A549 (cell line): ENCODE results near the gene ZNF507. TPM values are rescaled to one million over a fixed set of nuclear protein-coding genes. Genes with fewer than 3 reads are reported as not detected.
A peak's percentile ranks its signal among the peaks of the same experiment; 100 is the strongest.

Experiments
- ATAC-seq, 2 experiments: fragments of 200-7000 bp in 1 of 2; fragments of >200 bp in 1 of 2; cut with Nextera tagmentation in 1 of 2; cut with Tn5 transposase in 1 of 2; 3 replicates each; pipeline versions ENCODE4 v1.8.0 to v1.9.1; 2018 to 2020; ENCODE audit warnings: mild to moderate bottlenecking in 1 of 2, moderate library complexity in 1 of 2
- CTCF ChIA-PET: fragments of 300-600 bp; sonication (Branson Sonifier 250); formaldehyde crosslinking; extraction: SDS; loops from one replicate; lab custom pipeline; 2021; ENCODE audit warnings: antibody characterized with exemption, inconsistent platforms; lab: Yijun Ruan, JAX
- POLR2A ChIA-PET: fragments of 350-600 bp; formaldehyde crosslinking; extraction: SDS; loops from one replicate; lab custom pipeline; 2021; ENCODE audit warnings: antibody characterized with exemption, inconsistent platforms; lab: Yijun Ruan, JAX
- DNase-seq, 2 experiments: peaks; one replicate each; pipeline versions ENCODE4 v3.0.0 to v3.0.0-alpha.2; 2011 to 2016; ENCODE audit warnings: low read depth in 1 of 2, low spot score in 1 of 2
- FAIRE-seq: peaks from 2 replicates; lab custom pipeline; 2011; peaks lifted over from hg19 to GRCh38; lab: Jason Lieb, UNC
- H3K27ac ChIP-seq, 2 experiments: fragments of >200 bp; sonication (Bioruptor Twin); formaldehyde crosslinking; 3 replicates each; pipeline ENCODE4 v1.5.1; 2016 to 2017
- H3K4me1 ChIP-seq: fragments of >200 bp; sonication (Bioruptor Twin); formaldehyde crosslinking; 3 replicates; pipeline ENCODE4 v1.6.1; 2016
- H3K4me2 ChIP-seq: fragments of >200 bp; sonication (Bioruptor Twin); formaldehyde crosslinking; 3 replicates; pipeline ENCODE4 v1.6.1; 2016
- H3K4me3 ChIP-seq: fragments of >200 bp; sonication (Bioruptor Twin); formaldehyde crosslinking; 3 replicates; pipeline ENCODE4 v1.5.1; 2016
- H3K9me3 ChIP-seq: fragments of >200 bp; sonication (Bioruptor Twin); formaldehyde crosslinking; 3 replicates; pipeline ENCODE4 v1.6.1; 2016
- CEBPB ChIP-seq, 2 experiments: fragments of >200 bp in 1 of 2; sonication (Bioruptor Twin) in 1 of 2; formaldehyde crosslinking in 1 of 2; IDR thresholded peaks; 2 replicates each; pipeline ENCODE4 v1.6.1; 2012 to 2016
- GATA3 ChIP-seq: IDR thresholded peaks from 2 replicates; pipeline ENCODE4 v1.6.1; 2012; ENCODE audit warnings: borderline replicate concordance
- HES2 ChIP-seq: fragments of >200 bp; sonication (Bioruptor Twin); formaldehyde crosslinking; IDR thresholded peaks from 2 replicates; pipeline ENCODE4 v1.6.1; 2016
- NFE2L2 ChIP-seq: fragments of 150-350 bp; conservative IDR thresholded peaks from 2 replicates; pipeline ENCODE4 v1.6.1; 2014; ENCODE audit warnings: low read length
- NPAS2 ChIP-seq: fragments of 250-450 bp; sonication (Bioruptor Pico); IDR thresholded peaks from 2 replicates; pipeline ENCODE4 v1.8.0; 2022; ENCODE audit warnings: mild to moderate bottlenecking, moderate library complexity, borderline replicate concordance
- RAD21 ChIP-seq, 2 experiments: fragments of >200 bp in 1 of 2; sonication (Bioruptor Twin) in 1 of 2; formaldehyde crosslinking in 1 of 2; IDR thresholded peaks in 1 of 2; conservative IDR thresholded peaks in 1 of 2; 2 replicates in 1 of 2; 3 replicates in 1 of 2; pipeline ENCODE4 v1.6.1; 2012 to 2018; ENCODE audit warnings: inconsistent platforms in 1 of 2
- SMC3 ChIP-seq: fragments of >200 bp; sonication (Bioruptor Twin); formaldehyde crosslinking; IDR thresholded peaks from 3 replicates; pipeline ENCODE4 v1.6.1; 2018; ENCODE audit warnings: inconsistent platforms
- USF2 ChIP-seq: fragments of 450-650 bp; IDR thresholded peaks from 2 replicates; pipeline ENCODE4 v1.6.1; 2014; ENCODE audit warnings: antibody characterized with exemption
- ZC3H11A ChIP-seq: fragments of 450-650 bp; IDR thresholded peaks from 2 replicates; pipeline ENCODE4 v1.6.1; 2014; ENCODE audit warnings: antibody characterized with exemption, mild to moderate bottlenecking
- ZFP36 ChIP-seq: fragments of 450-650 bp; IDR thresholded peaks from 2 replicates; pipeline ENCODE4 v1.6.1; 2014; ENCODE audit warnings: borderline replicate concordance; ENCODE audit not compliant: partially characterized antibody
- WGBS: methylation state at CpG from one replicate; pipeline ENCODE4 v1.1.6; 2017; ENCODE audit errors: missing lambda C conversion rate; 5-methylcytosine and 5-hydroxymethylcytosine counted together
- polyA plus RNA-seq, 4 experiments: library from polyadenylated mRNA; depleted of rRNA in 3 of 4; stranded (reverse); fragments of >200 nt; fragmentation: RNase III in 1 of 4; extraction: RNeasy Plus Mini Kit Qiagen cat#74134 plus additional on column Dnase treatment in 1 of 4; gene quantifications; 2 replicates in 3 of 4; 3 replicates in 1 of 4; pipeline ENCODE4 v1.2.3, GENCODE V29; 2011 to 2017
- TF ChIP-seq, protein P1 (sequence below): fragments of >200 bp; sonication (Bioruptor Twin); formaldehyde crosslinking; IDR thresholded peaks from 3 replicates; pipeline ENCODE4 v1.5.1; 2016

The ZNF507 gene
- polyA plus RNA-seq, 2 of the 4 experiments (the other 2 are of a cell fraction): 14.6 to 49.8 TPM

GRCh38 chr19:32333227-32333626 lies 12.2 kb upstream of the ZNF507 start:
- ChIA-PET POLR2A (interaction anchor here (0.6 kb wide), 1 partner anchor 732 kb away, joined by 4 read pairs; no protein-coding TSS in a partner anchor), CTCF (interaction anchor here (1.2 to 10.3 kb wide), 4 partner anchors 10 to 240 kb away, joined by 6 to 182 read pairs (median 43); partner anchors contain the start of gene ZNF507)
- FAIRE-seq: no peak
- Histone ChIP-seq H3K4me3 (no peak overlapping the region), H3K9me3 (no peaks in the 10 kb centered on the region), H3K27ac (no peak overlapping the region), H3K4me2 (no peak overlapping the region), H3K4me1 (peaks cover 4% of the 10 kb centered on the region; the same call in 1 of the 3 replicates)
- no peak for DNase-seq
- 63% methylated on average over 5 of the region's 5 CpGs for WGBS
- no peak for ATAC-seq
- TF ChIP-seq NPAS2 (CRISPR knock-in tag) (no peak), USF2 (0 out of 2 replicates have a peak, but pooled peaks have one; percentile 27)

- DNase-seq: peak in 1 of 2 experiments; percentile 58
- ChIA-PET CTCF (interaction anchor here (0.5 to 10.9 kb wide), 20 partner anchors 8 to 1667 kb away, joined by 3 to 182 read pairs (median 8); partner anchors contain the start of genes PDCD5 and ZNF507), POLR2A (interaction anchor here (1.3 to 1.9 kb wide), 2 partner anchors 10 to 233 kb away, joined by 4 to 13 read pairs; partner anchors contain the start of gene ZNF507)
- no peak for TF ChIP-seq GATA3
- TF ChIP-seq SMC3: peak; percentile 32; the same call in 1 of the 3 replicates
- TF ChIP-seq, protein P1, sequence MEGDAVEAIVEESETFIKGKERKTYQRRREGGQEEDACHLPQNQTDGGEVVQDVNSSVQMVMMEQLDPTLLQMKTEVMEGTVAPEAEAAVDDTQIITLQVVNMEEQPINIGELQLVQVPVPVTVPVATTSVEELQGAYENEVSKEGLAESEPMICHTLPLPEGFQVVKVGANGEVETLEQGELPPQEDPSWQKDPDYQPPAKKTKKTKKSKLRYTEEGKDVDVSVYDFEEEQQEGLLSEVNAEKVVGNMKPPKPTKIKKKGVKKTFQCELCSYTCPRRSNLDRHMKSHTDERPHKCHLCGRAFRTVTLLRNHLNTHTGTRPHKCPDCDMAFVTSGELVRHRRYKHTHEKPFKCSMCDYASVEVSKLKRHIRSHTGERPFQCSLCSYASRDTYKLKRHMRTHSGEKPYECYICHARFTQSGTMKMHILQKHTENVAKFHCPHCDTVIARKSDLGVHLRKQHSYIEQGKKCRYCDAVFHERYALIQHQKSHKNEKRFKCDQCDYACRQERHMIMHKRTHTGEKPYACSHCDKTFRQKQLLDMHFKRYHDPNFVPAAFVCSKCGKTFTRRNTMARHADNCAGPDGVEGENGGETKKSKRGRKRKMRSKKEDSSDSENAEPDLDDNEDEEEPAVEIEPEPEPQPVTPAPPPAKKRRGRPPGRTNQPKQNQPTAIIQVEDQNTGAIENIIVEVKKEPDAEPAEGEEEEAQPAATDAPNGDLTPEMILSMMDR: peak; percentile 48
- TF ChIP-seq NFE2L2: no peak
- TF ChIP-seq CEBPB (IDR thresholded peaks at IDR 0.05): 0 out of 4 replicates have a peak, but pooled peaks of 1 of the 2 experiments have one; percentile 11
- no peak for TF ChIP-seq HES2
- TF ChIP-seq RAD21 (conservative IDR thresholded peaks at IDR 0.05 in 1 of 2, IDR thresholded peaks at IDR 0.05 in 1 of 2): peak; percentile 68 to 79
- H3K4me3 ChIP-seq: no peak overlapping the region
- H3K4me1 ChIP-seq: peaks cover 4% of the 10 kb centered on the region; the same call in 1 of the 3 replicates
- 53% methylated on average over 7 of the region's 7 CpGs for WGBS
- peak; percentile 37 to 56; a peak in 4 of 6 replicates for ATAC-seq
- H3K4me2 ChIP-seq: peak overlapping the region; percentile 6; the same call in 2 of the 3 replicates
- no peak overlapping the region for H3K27ac ChIP-seq
- H3K9me3 ChIP-seq: no peaks in the 10 kb centered on the region
- no peak for FAIRE-seq
Observed at GRCh38 chr19:32336259-32337083, 8.9 kb upstream of the ZNF507 start.

- ATAC-seq: no peak
- TF ChIP-seq ZC3H11A: no peak
- peak; percentile 43 for TF ChIP-seq ZFP36
- DNase-seq: no peak
- H3K9me3 ChIP-seq: no peaks in the 10 kb centered on the region
- ChIA-PET CTCF (interaction anchor here (0.8 to 10.9 kb wide), 22 partner anchors 9 to 1668 kb away, joined by 3 to 182 read pairs (median 8); partner anchors contain the start of genes DPY19L3, PDCD5 and ZNF507), POLR2A (interaction anchor here (1.3 to 1.9 kb wide), 3 partner anchors 9 to 232 kb away, joined by 4 to 13 read pairs (median 4); partner anchors contain the start of genes DPY19L3 and ZNF507)
- H3K4me2 ChIP-seq: peak overlapping the region; percentile 6; the same call in 2 of the 3 replicates
- H3K4me1 ChIP-seq: peaks cover 4% of the 10 kb centered on the region; the same call in 1 of the 3 replicates
- FAIRE-seq: peak; percentile 94
- no peak overlapping the region for H3K27ac ChIP-seq
- WGBS: 78% methylated on average over 19 of the region's 19 CpGs
- no peak overlapping the region for H3K4me3 ChIP-seq
Observed at GRCh38 chr19:32337084-32337808, 8.2 kb upstream of the ZNF507 start.
